Measurements from ENCODE around the gene TCAIM. TPM values are rescaled to one million over a fixed set of nuclear protein-coding genes. Genes with fewer than 3 reads are reported as not detected.

The TCAIM gene
- total RNA-seq, 4 donors from 2014 or later, result 15.6 to 25.0 (median 22.6) TPM

DNA sequence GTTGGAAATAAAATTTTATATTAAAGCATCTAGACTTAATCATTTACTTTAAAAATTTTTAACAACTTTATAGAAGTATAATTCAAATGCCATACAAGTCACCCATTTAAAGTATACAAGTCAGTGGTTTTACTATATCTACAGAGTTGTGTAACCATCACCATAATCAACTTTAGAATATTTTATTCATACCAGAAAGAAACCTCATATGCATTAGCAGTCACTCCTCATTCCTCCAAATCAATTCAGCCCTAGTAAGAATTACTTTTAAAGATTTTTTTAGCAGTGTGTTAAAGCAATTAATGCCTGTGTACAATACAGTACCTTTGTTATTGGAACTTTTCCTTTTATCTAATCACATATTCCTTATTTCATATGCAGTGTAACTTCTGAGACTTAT is 14.0 kb upstream of the TCAIM start:
- intact Hi-C loops (cut with DNase I), result loop anchor here (10.0 kb wide), 1 partner anchor 200 kb away; no protein-coding TSS in a partner anchor
- DNase-seq, result no peak

GRCh38 chr3:44326019-44326418 is 12.5 kb upstream of the TCAIM start:
- H3K4me3 ChIP-seq, result no peak overlapping the region
- TF ChIP-seq POLR2A (IDR thresholded peaks at IDR 0.05) (no peak), CTCF (IDR thresholded peaks at IDR 0.05) (no peak)
- DNase-seq, result no peak
- no peak overlapping the region for H3K27ac ChIP-seq
- H3K36me3 ChIP-seq, result no peaks in the 10 kb centered on the region
- H3K9me3 ChIP-seq, result no peaks in the 10 kb centered on the region
- peaks cover 0 to 11% (median 0%) of the 10 kb centered on the region in 4 donors for H3K27me3 ChIP-seq
- intact Hi-C loops (cut with DNase I), result loop anchor here (10.0 kb wide), 1 partner anchor 199 kb away; no protein-coding TSS in a partner anchor
- no peaks in the 10 kb centered on the region for H3K4me1 ChIP-seq
- 15% methylated on average over 2 of the region's 2 CpGs for WGBS, 2 donors

More for the DNA sequence above, 14.0 kb upstream of the TCAIM start:
- Histone ChIP-seq H3K9me3 (no peaks in the 10 kb centered on the region), H3K27ac (no peak overlapping the region), H3K4me3 (no peak overlapping the region), H3K4me1 (no peaks in the 10 kb centered on the region), H3K36me3 (no peaks in the 10 kb centered on the region), H3K27me3 (peaks cover 0 to 6% (median 0%) of the 10 kb centered on the region in 4 donors)
- no peak for TF ChIP-seq CTCF (IDR thresholded peaks at IDR 0.05)
- no peak for TF ChIP-seq POLR2A (IDR thresholded peaks at IDR 0.05)

DNA sequence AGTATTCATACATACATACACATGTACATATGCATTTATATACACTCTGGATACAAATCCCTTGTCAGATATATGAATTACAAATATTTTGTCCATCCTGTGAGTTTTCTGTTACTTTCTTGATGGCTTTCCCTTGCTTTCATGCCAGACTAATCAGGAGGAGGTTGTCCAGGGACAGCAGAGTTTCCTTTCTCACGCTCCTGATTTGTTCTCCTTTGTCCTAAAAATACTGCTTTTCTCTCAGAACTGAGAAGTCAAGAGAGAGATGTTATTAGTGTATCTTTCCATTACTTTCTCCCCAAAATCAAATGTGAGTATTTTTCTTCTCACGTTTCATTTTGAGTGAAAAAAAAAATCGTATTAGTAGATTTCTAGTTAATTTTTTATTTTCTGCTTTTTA is 12.1 kb upstream of the TCAIM start:
- Histone ChIP-seq H3K4me1 (no peaks in the 10 kb centered on the region), H3K27me3 (peaks cover 0 to 11% (median 0%) of the 10 kb centered on the region in 4 donors), H3K36me3 (no peaks in the 10 kb centered on the region), H3K27ac (no peak overlapping the region), H3K4me3 (no peak overlapping the region), H3K9me3 (no peaks in the 10 kb centered on the region)
- TF ChIP-seq POLR2A (IDR thresholded peaks at IDR 0.05), result no peak
- no peak for TF ChIP-seq CTCF (IDR thresholded peaks at IDR 0.05)
- intact Hi-C loops (cut with DNase I), result loop anchor here (10.0 kb wide), 1 partner anchor 198 kb away; no protein-coding TSS in a partner anchor
- DNase-seq, result no peak
- 77 to 82% methylated on average over 3 of the region's 3 CpGs for WGBS, 2 donors

GRCh38 chr3:44329946-44330345 is 8.6 kb upstream of the TCAIM start:
- no peak for TF ChIP-seq CTCF (IDR thresholded peaks at IDR 0.05)
- TF ChIP-seq POLR2A (IDR thresholded peaks at IDR 0.05), result no peak
- H3K4me3 ChIP-seq, result no peak overlapping the region
- H3K4me1 ChIP-seq, result no peaks in the 10 kb centered on the region
- no peaks in the 10 kb centered on the region for H3K36me3 ChIP-seq
- intact Hi-C loops (cut with DNase I), result loop anchor here (10.0 kb wide), 2 partner anchors 155 to 195 kb away; no protein-coding TSS in a partner anchor
- H3K27me3 ChIP-seq, result peaks cover 0 to 27% (median 0%) of the 10 kb centered on the region in 4 donors
- H3K9me3 ChIP-seq, result no peaks in the 10 kb centered on the region
- DNase-seq, result no peak
- no peak overlapping the region for H3K27ac ChIP-seq

DNA sequence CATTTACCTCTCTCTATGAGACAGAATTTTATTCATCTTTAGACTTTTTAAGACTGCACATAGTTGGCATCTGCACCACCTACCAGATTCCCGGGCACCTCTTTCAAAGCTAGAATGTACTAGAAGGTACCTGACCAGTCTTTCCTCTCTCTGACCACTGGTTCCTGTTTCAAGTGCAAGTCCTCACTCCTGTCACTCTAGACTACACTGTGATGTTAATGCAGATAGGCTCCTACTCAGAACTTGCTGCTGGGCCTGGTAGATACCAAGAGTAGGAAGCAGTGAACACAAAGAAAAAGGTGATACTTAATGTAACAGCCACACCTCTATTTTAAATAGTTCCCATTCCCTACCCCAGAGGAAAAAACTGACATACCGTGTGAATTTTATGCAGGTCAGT is 8.1 kb upstream of the TCAIM start:
- Histone ChIP-seq H3K4me3 (no peak overlapping the region), H3K27me3 (peaks cover 0 to 27% (median 0%) of the 10 kb centered on the region in 4 donors), H3K4me1 (no peaks in the 10 kb centered on the region), H3K36me3 (no peaks in the 10 kb centered on the region), H3K27ac (no peak overlapping the region), H3K9me3 (no peaks in the 10 kb centered on the region)
- WGBS, 2 donors, result 66 to 72% methylated on average over 2 of the region's 2 CpGs
- TF ChIP-seq CTCF (IDR thresholded peaks at IDR 0.05) (no peak), POLR2A (IDR thresholded peaks at IDR 0.05) (no peak)
- DNase-seq, result no peak
- intact Hi-C loops (cut with DNase I), result loop anchor here (10.0 kb wide), 1 partner anchor 154 kb away; no protein-coding TSS in a partner anchor
